GM21576 (cell line): ENCODE measurements around the gene OR2L3.
"Not testable (repeated sequence)": the region's sequence is repeated elsewhere in the genome, so short reads cannot be mapped to it uniquely, and the experiment has no call there.

Experiments
- ATAC-seq: cut with Tn5 transposase; IDR thresholded peaks from one replicate; pipeline ENCODE4 v1.9.1; 2021; ENCODE audit warnings: mild to moderate bottlenecking, moderate library complexity; ENCODE audit not compliant: unreplicated experiment

OR2L3 gene

GRCh38 chr1:248046536-248046935 is at the start of gene OR2L3:
Gene OR2L3 (plus strand): TSS chr1:248046836. CDS start chr1:248060682, 13,846 bp downstream.
- ATAC-seq: no peak

GRCh38 chr1:247998811-247999210 is 47.8 kb upstream of the OR2L3 start:
- ATAC-seq: no peak

- no peak for ATAC-seq
Observed at GRCh38 chr1:248000169-248000568, 46.5 kb upstream of the OR2L3 start.

- ATAC-seq: no peak
Observed at GRCh38 chr1:248007778-248008177, 38.9 kb upstream of the OR2L3 start.

GRCh38 chr1:248009681-248010080 is 37.0 kb upstream of the OR2L3 start:
- no peak for ATAC-seq

GRCh38 chr1:248013229-248013710 is 33.4 kb upstream of the OR2L3 start, which contains the start of gene OR2L5:
Gene OR2L5 (plus strand): TSS chr1:248013660. CDS start chr1:248021948, 8,288 bp downstream.
- ATAC-seq: no peak

GRCh38 chr1:248015803-248016202 is 30.8 kb upstream of the OR2L3 start:
- no peak for ATAC-seq

- no peak for ATAC-seq
Observed at GRCh38 chr1:248029770-248030169, 16.9 kb upstream of the OR2L3 start, which contains the start of gene OR2L2. Gene OR2L2 (plus strand): TSS chr1:248030070. CDS start chr1:248038268, 8,198 bp downstream.

GRCh38 chr1:248045209-248045608 is 1.4 kb upstream of the OR2L3 start:
- no peak for ATAC-seq

- ATAC-seq: no peak
Observed at GRCh38 chr1:248047008-248047407, 372 bp downstream of the OR2L3 start.

GRCh38 chr1:248054671-248055070 is 8.0 kb downstream of the OR2L3 start:
- ATAC-seq: no peak

- ATAC-seq: no peak
Observed at GRCh38 chr1:248055261-248055660, 8.6 kb downstream of the OR2L3 start.

- no peak for ATAC-seq
Observed at GRCh38 chr1:248065071-248065470, 18.4 kb downstream of the OR2L3 start.

- no peak for ATAC-seq
Observed at GRCh38 chr1:248065604-248066003, 19.0 kb downstream of the OR2L3 start.

GRCh38 chr1:248083864-248084263 is 37.2 kb downstream of the OR2L3 start:
- not testable (repeated sequence) for ATAC-seq

GRCh38 chr1:248094884-248095283 is 48.2 kb downstream of the OR2L3 start, which contains the start of gene OR2L13:
Gene OR2L13 (plus strand): TSS chr1:248095184. CDS start chr1:248099376, 4,192 bp downstream.
- ATAC-seq: no peak

- ATAC-seq: no peak
Observed at GRCh38 chr1:248098529-248098928, 51.9 kb downstream of the OR2L3 start.

- ATAC-seq: no peak
Observed at GRCh38 chr1:248102847-248103246, 56.2 kb downstream of the OR2L3 start.

GRCh38 chr1:248111157-248111556 is 64.5 kb downstream of the OR2L3 start:
- no peak for ATAC-seq
